ENCODE results near the gene PPP4R4. TPM values are rescaled to one million over a fixed set of nuclear protein-coding genes. Genes with fewer than 3 reads are reported as not detected.
"Not testable (repeated sequence)": the region's sequence is repeated elsewhere in the genome, so short reads cannot be mapped to it uniquely, and the experiment has no call there.

Gene PPP4R4
- total RNA-seq, 3 donors from 2014 or later (not counting 1 experiment from before 2014, with no cell fraction given), result 0.52 to 0.58 TPM; not detected in 1

DNA sequence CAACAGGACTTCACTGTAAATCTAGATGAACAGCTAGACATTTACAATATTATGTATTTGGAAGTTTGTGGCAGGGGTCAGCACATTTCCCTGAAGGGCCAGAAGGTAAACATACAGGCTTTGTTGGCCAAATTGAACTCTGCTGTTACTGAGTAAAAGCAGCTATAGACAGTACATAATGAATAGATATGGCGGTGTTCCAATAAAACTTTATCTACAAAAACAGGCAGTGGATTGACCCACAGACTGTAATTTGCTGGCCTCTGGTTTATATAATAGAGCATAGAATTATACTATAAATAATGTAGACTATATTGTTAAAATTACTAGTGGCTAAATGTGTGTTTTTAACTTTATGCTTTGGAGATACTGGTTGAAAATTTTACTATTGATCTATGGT lies 93.2 kb downstream of the PPP4R4 start:
- H3K4me3 ChIP-seq (ENCODE audit: low read length), result no peak overlapping the region
- Mint-ChIP-seq H3K27ac (no peak overlapping the region), H3K4me1 (no peaks in the 10 kb centered on the region), H3K4me3 (no peak overlapping the region), H3K27me3 (ENCODE audit: low read depth in 2 of 2) (peaks cover 25 to 42% of the 10 kb centered on the region in 2 donors), H3K9me3 (peaks cover 2 to 9% of the 10 kb centered on the region in 2 donors), H3K36me3 (peaks cover 9% of the 10 kb centered on the region)
- WGBS (ENCODE audit: insufficient coverage), result no CpG with 5 or more reads among the region's 1 CpG
- H3K36me3 ChIP-seq (ENCODE audit: control insufficient read depth, insufficient read depth, low read length), result no peaks in the 10 kb centered on the region
- no peak for TF ChIP-seq CTCF (IDR thresholded peaks at IDR 0.05)
- no peaks in the 10 kb centered on the region for H3K4me1 ChIP-seq (ENCODE audit: control insufficient read depth, insufficient read depth, low read length)
- ATAC-seq, result no peak
- intact Hi-C loops (cut with micrococcal nuclease), result no loop called here
- DNase-seq, result no peak
- H3K27me3 ChIP-seq (ENCODE audit: control insufficient read depth, insufficient read depth, low read length), result no peaks in the 10 kb centered on the region
- H3K27ac ChIP-seq (ENCODE audit: low read length), result no peak overlapping the region
- H3K9me3 ChIP-seq (ENCODE audit: control insufficient read depth, insufficient read depth, low read length), result no peaks in the 10 kb centered on the region

DNA sequence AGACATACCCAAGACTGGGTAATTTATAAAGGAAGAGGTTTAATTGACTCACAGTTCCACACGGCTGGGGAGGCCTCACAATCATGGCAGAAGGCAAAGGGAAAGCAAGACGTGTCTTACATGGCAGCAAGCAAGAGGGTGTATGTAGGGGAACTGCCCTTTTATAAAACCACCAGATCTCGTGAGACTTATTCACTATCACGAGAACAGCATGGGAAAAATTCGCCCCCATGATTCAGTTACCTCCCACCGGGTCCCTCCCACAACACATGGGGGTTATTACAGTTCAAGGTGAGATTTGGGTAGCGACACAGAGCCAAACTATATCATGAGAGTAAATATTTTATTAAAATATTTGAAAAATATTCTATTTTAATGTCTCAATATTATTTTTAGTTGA lies 94.5 kb downstream of the PPP4R4 start:
- H3K27ac Mint-ChIP-seq; H3K4me3 ChIP-seq (ENCODE audit: low read length); H3K9me3 Mint-ChIP-seq; DNase-seq; H3K4me1 ChIP-seq (ENCODE audit: control insufficient read depth, insufficient read depth, low read length); H3K27me3 ChIP-seq (ENCODE audit: control insufficient read depth, insufficient read depth, low read length); H3K36me3 Mint-ChIP-seq; H3K36me3 ChIP-seq (ENCODE audit: control insufficient read depth, insufficient read depth, low read length); H3K27ac ChIP-seq (ENCODE audit: low read length); H3K4me3 Mint-ChIP-seq; H3K4me1 Mint-ChIP-seq; H3K9me3 ChIP-seq (ENCODE audit: control insufficient read depth, insufficient read depth, low read length); ATAC-seq; intact Hi-C loops (cut with micrococcal nuclease): not testable (repeated sequence)
- WGBS (ENCODE audit: insufficient coverage), result 84% methylated on average over 2 of the region's 7 CpGs
- H3K27me3 Mint-ChIP-seq (ENCODE audit: low read depth in 2 of 2), result peaks cover 14 to 34% of the 10 kb centered on the region in 2 donors

DNA sequence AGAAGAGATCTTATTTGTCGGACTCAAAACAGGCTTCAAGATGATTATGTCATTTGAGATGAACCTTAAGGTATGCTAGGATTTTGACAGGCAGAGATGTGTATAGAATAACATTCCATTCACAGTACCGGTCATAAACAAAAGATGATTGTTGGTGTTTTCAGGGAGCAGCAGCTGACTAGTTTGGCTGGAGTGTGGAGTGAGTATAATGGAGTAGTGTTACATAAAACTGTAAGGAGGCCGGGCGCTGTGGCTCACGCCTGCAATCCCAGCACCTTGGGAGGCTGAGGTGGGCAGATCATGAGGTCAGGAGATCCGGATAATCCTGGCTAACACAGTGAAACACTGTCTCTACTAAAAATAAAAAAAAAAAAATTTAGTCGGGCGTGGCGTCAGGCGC lies 95.0 kb downstream of the PPP4R4 start:
- Mint-ChIP-seq H3K27me3 (ENCODE audit: low read depth in 2 of 2) (peaks cover 12 to 34% of the 10 kb centered on the region in 2 donors), H3K36me3 (no peaks in the 10 kb centered on the region), H3K9me3 (no peaks in the 10 kb centered on the region), H3K4me3 (no peak overlapping the region), H3K4me1 (no peaks in the 10 kb centered on the region), H3K27ac (no peak overlapping the region)
- no peaks in the 10 kb centered on the region for H3K27me3 ChIP-seq (ENCODE audit: control insufficient read depth, insufficient read depth, low read length)
- H3K4me3 ChIP-seq (ENCODE audit: low read length), result no peak overlapping the region
- H3K36me3 ChIP-seq (ENCODE audit: control insufficient read depth, insufficient read depth, low read length), result no peaks in the 10 kb centered on the region
- H3K4me1 ChIP-seq (ENCODE audit: control insufficient read depth, insufficient read depth, low read length), result no peaks in the 10 kb centered on the region
- TF ChIP-seq CTCF (IDR thresholded peaks at IDR 0.05), result no peak
- H3K9me3 ChIP-seq (ENCODE audit: control insufficient read depth, insufficient read depth, low read length), result no peaks in the 10 kb centered on the region
- DNase-seq (no peak), ATAC-seq (no peak)
- H3K27ac ChIP-seq (ENCODE audit: low read length), result no peak overlapping the region
- intact Hi-C loops (cut with micrococcal nuclease), result no loop called here
- WGBS (ENCODE audit: insufficient coverage), result 87% methylated on average over 10 of the region's 10 CpGs

DNA sequence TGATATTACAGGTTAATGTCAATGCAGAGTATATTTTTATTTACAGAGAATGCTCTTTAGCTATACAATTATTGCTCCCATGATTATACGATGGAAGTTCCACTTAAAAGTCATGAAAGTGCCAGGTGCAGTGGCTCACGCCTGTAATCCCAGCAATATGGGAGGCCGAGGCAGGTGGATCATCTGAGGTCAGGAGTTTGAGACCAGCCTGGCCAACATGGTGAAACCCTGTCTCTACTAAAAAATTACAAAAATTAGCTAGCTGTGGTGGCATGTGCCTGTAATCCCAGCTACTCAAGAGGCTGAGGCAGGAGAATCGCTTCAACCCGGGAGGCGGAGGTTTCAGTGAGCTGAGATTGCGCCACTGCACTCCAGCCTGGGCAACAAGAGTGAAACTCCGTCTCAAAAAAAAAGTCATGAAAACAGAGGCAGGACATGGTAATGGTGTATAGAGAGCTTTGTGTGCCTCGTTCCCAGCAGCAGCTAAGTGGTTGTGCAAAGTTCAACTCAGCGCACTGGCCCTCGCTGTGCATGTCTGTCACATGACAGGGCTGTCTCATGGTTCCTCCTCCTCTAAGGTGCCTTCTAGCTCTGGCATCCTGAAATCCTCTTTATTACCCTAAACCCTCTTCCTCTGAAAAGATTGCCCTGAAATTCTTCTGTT lies 102.9 kb downstream of the PPP4R4 start:
- H3K27me3 ChIP-seq (ENCODE audit: control insufficient read depth, insufficient read depth, low read length); ATAC-seq; H3K4me3 Mint-ChIP-seq; DNase-seq; H3K9me3 ChIP-seq (ENCODE audit: control insufficient read depth, insufficient read depth, low read length); H3K9me3 Mint-ChIP-seq; H3K4me1 Mint-ChIP-seq; H3K27me3 Mint-ChIP-seq (ENCODE audit: low read depth in 2 of 2); H3K4me3 ChIP-seq (ENCODE audit: low read length); intact Hi-C loops (cut with micrococcal nuclease); H3K27ac Mint-ChIP-seq; H3K36me3 ChIP-seq (ENCODE audit: control insufficient read depth, insufficient read depth, low read length); H3K36me3 Mint-ChIP-seq; H3K4me1 ChIP-seq (ENCODE audit: control insufficient read depth, insufficient read depth, low read length); H3K27ac ChIP-seq (ENCODE audit: low read length): not testable (repeated sequence)
- WGBS (ENCODE audit: insufficient coverage), result 91% methylated on average over 11 of the region's 11 CpGs
